HEK293T (cell line): ENCODE measurements around the gene MEDAG.

Experiments
- FOXK2 ChIP-seq: fragments of 450-650 bp; IDR thresholded peaks from 2 replicates; pipeline ENCODE4 v1.6.1; 2016; ENCODE audit warnings: mild to moderate bottlenecking
- HDGF ChIP-seq: fragments of 450-650 bp; IDR thresholded peaks from 2 replicates; pipeline ENCODE4 v1.6.1; 2017; ENCODE audit warnings: antibody characterized with exemption, borderline replicate concordance
- LEF1 ChIP-seq: fragments of 450-650 bp; IDR thresholded peaks from 2 replicates; pipeline ENCODE4 v1.6.1; 2017; ENCODE audit warnings: mild to moderate bottlenecking, borderline replicate concordance
- SP1 ChIP-seq: fragments of 450-650 bp; IDR thresholded peaks from 2 replicates; pipeline ENCODE4 v1.6.1; 2017
- ZNF384 ChIP-seq: fragments of 450-650 bp; IDR thresholded peaks from 2 replicates; pipeline ENCODE4 v1.6.1; 2016

DNA sequence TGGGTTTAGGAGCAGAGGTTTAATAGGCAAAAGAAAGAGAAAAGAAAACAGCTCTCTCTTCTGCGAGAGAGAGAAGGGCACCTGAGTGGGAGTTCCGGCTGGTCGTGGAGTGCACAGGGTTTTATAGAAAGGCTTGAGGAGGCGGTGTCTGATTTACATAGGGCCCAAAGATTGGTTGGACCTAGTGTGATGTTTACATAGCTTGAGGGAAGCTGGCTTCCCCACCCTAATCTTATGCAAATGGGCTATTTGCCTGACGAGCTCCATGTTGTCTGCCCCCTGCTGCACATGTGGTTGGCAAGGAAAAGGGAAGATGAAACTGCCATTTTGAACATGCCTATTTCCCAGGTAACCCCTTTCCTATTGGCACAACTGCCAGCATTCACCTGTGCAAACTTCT is 21.5 kb upstream of the MEDAG start:
- no peak for TF ChIP-seq LEF1
- TF ChIP-seq SP1: no peak
- TF ChIP-seq FOXK2: no peak
- no peak for TF ChIP-seq HDGF
- no peak for TF ChIP-seq ZNF384
